Inferior parietal cortex (tissue), 1 donor: ENCODE results near the gene TRAP1.
"Not testable (repeated sequence)": the region's sequence is repeated elsewhere in the genome, so short reads cannot be mapped to it uniquely, and the experiment has no call there.

Experiments used
- DNase-seq: peaks from one replicate; pipeline ENCODE4 v3.0.0-alpha.2; 2016; ENCODE audit errors: extremely low spot score

TRAP1 gene

DNA sequence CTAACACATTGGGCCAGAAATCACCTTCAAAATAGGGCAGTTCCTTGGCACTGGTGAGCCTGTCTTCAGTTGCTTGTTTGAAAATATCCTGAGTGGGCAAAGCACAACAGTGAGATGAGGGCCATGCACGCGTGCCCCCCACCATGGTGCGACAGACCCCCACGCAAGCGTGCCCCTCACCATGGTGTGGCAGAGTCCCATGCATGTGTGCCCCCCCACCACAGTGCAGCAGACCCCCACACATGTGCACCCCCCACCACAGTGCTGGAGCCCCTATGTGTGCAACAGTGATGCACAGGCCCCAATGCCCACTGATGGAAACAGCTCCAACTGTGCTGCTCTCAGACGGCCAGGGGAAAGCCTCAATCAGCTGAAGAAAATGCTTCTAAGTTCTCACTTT lies 18.8 kb upstream of the TRAP1 start:
- no peak for DNase-seq

DNA sequence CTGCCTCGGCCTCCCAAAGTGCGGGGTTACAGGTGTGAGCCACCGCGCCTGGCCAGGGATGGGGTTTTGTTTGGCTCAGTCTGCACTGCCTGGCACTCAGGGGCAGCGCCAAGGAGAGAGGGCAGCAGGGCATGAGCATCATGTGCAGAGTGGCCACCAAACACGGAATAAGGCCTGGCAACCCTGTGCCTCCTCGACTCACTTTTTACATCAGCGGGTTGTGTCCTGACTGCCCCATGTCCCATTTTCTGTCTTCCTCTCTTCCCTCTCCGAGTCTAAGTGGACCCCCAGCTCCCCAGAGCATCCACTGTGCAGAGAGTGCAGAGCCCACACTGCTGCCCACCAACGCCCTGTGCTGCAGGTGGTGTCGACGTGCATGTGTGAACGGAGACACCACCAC lies 18.2 kb upstream of the TRAP1 start:
- no peak for DNase-seq

DNA sequence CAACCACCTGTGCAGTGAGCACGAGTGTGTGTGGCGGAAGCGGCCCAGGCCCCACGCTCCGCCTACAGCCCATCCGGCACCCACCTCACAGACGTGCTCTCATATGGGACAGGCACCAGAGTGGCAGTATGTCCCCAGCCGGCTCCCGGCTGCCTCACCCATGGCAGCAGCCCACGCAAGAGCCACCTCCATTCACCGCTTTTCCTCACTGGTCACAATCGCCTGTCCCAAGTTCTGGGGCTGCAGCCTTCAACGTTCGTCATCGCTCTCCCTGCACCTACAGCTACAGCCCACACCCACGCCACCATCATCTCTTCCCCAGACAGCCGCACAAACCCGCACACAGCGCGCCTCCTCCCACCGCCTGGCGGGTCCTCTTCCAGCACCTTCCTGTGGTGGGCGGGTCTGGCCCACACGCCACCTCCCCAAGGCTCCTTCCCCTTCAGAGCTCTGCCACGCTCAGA lies 17.5 kb upstream of the TRAP1 start:
- no peak for DNase-seq

DNA sequence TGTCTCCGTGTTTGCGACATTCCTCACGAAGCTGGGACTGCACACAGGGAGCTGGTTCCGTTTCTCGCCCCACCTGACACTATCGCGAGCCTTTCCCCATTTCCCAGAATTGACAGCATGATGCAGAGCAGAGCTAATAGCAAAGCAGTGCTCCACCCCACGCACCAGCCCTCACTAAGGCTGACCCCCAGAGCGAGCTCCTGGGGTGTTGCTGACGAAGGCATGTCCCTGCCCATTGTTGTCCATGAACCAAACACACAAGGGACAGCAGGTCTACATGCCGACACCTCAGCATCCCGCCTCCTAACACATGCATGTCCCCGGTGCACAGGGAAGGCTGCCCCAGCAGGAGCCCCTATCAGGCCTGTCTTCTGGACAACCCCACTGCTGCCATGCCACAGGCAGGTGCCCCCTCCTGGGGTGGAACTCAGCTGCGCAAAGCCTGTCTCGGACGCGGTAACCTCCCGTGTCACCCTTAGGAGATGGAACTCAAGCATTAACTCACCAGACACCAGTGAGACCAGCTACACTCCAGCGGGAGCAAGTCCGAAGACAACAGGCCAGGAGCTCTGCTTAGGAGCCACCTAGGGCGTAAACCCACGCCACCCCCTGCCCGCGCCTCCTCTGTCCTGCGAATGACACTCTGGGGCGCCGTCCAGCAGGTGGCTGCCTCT lies 16.9 kb upstream of the TRAP1 start:
- DNase-seq = no peak

DNA sequence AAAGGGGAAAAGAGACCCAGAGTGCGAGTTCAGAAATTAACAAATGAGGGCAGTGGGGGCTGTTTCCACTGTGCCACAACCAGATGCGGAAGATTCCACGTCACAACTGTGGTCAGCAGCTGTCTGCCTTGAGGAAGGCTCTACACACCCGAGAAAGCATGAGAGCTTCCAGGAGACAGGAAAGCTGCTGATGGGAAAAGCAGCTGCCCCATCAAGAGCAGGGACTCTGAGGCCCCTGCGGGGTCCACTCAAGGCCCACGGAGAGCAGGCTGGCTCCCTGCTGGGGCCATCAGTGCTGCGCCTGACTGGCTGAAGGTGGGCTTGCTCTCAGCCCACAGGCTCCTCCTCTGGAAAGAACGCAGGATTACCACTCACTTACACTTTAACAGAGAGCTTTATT lies 14.8 kb upstream of the TRAP1 start:
- no peak for DNase-seq

DNA sequence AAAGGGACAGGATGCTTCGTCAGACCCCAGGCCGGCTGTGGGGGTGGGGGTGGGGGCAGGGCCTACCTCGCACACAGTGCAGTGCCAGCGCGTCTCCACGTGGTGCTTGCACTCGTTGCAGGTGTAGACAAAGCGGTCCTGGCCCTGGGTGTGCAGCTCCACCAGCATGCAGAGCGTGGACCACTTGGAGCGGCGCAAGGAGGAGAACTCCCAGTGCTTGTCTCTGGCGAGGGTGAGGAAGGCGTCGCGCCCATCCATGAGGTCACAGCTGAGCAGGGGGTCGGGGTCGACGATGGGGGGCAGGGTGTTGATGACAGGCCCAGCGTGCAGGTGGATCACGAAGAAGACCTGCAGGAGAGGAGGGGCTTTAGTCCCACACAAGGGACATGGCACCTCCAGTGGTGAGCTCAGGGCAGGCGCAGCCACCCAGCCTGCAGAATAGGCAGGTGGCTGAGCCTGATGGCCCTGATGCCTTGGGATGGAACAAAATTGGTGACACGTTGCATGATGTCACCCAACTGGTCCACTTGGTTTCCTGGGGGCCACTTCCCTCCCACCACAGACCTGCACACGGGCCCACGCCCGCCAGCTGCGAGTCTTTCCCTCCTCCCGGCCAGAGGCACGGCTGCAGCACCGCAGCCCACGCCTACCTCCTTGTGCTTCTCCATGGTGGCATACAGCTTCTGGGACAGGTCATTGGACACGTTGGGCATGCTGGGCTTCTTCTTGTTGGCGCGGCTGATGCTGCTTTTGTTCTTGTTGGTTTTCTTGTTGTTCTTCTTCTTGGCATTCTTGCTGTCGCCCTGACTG lies 14.0 kb upstream of the TRAP1 start:
- no peak for DNase-seq

DNA sequence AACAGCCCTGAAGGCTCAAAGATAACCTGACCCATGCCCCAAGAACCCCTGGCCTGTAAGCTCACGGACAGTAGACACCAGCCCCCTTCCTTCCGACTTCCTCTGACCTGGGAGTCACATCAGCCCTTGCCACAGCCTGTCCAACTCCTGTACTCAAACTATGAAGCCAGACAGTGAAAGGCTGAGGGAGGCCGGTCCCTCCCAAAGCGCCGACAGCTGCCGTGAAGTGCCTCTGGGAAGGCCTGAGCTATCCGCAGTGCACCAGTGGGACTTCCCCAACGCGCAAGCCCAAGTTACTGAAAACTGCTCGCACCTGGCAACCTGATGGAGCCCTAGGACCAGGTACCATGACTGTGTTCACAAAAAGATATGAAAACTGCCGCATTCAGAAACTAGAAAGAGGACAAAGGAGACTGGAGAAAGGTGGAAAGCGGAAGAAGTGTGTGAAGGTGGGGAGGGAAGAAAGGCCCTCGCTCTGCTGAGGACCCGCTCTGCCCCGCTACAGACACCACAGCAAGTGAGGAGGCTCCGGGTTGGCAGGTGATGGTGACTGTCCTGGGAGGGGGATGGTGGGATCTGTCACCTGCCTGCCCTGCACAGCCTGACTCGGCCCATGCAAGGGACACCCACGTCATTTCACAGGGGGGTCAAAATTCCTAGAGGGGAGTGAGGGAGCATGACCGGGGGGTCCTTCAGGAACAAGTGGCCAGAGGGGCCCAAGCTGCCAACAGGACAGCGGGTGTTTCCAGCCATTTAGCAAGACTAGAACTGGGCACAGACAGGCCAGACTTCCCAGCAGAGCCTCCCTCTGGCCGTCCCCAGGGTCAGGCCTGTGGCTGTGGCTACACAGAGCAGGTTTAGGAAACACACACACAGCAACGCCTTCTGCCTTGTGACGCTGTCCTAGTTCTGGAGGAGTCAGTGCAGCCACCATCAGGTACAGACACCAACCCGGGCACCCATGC lies 13.1 kb upstream of the TRAP1 start:
- no peak for DNase-seq

DNA sequence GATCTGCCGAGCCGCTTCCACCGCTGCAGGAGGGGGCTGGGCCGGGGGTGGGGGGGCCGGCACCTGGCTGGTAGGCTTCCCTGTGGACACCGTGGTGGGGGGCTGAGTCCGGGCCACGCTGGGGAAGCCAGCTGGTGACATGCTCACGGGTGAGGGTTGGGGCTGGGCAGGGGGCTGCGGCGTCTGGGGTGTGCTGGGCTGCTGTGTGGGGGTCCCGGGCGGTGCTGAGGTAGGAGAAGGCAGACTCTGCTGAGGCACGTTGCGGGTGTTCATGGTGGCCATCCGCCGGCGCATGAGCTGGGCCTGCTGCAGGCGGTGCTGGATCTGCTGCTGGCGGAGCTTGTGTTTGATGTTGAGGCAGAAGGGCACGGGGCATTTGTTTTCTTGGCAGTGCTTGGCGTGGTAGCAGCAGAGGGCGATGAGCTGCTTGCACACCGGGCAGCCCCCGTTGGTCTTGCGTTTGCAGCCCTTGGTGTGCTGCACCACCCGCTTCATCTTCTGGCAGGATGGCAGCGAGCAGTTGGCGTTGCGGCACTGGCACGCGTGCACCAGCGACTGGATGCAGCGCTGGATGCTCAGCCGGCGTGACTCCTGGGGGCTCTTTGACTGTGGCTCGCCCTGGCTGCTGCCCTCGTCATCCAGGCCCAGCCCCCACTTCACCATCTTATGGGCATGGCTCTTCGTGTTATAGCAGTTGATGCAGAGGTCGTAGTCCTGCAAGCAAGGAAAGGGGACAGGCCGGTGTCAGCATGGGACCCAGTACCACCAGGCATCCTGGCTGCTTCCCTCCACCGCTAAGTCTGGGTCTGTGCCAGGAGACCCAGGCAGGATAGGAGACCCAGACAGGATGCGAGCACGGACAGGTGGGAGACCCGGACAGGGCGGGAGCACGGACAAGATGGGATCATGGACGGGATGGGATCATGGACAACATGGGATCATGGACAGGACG lies 12.1 kb upstream of the TRAP1 start:
- DNase-seq = no peak

DNA sequence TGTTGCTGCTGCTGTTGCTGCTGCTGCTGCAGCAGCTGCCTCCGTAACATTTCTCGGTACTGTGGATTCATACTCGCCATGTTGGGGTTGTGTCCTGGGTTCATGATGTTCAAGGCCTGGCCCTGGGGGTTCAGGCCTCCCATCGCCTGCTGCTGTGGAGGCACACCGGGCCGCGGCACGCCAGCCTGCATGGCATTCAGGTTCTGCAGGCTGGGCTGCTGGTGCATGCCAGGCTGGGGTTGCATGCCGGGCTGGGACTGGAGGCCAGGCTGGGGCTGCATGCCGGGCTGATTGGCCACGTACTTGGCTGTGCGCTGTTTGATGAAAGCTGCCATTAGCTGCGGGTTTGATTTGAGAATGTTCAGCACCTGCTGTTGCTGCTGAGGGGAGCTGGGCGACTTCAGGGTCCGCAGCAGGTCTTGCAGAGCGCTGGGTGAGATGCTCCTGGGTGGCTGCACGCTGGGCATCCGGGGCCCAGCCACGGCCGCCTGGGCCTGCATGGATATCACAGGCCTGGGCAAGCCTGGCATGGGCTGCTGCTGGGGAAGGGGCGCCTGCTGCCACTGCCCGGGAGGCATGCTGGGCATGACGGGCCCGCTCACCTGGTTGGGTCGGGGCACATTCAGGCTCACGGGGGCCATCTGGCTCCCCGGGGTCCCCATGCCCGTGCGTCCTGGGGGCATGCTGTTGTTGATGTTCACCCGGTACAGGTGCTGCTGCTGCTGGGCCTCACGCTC lies 11.3 kb upstream of the TRAP1 start:
- DNase-seq = no peak

DNA sequence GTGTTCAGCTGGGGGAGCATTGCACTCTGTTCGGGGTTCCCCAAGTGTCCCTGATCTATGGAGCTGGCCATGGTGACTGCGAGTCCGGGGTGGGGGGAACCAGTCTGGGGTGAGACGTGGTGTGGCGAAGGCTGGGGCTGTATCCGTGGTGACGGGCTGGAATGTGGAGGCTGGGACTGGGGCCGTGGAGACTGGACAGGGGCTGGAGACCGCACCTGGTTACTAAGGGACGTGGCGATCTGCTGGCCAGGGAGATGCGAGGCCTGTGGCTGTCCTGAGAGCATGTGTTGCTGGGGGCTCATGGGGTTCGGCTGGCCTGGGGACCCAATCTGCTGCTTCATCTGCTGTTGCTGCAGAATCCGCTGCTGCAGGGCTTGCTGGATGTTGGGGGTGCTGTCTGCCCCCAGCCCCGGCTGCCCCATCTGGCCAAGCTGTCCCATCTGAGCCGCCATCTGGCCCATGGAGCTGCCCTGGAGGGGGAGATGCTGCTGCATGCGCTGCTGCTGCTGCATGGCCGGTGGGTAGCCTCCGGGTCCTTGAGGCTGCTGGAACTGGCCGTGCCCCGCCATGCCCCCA lies 10.6 kb upstream of the TRAP1 start:
- DNase-seq = no peak

DNA sequence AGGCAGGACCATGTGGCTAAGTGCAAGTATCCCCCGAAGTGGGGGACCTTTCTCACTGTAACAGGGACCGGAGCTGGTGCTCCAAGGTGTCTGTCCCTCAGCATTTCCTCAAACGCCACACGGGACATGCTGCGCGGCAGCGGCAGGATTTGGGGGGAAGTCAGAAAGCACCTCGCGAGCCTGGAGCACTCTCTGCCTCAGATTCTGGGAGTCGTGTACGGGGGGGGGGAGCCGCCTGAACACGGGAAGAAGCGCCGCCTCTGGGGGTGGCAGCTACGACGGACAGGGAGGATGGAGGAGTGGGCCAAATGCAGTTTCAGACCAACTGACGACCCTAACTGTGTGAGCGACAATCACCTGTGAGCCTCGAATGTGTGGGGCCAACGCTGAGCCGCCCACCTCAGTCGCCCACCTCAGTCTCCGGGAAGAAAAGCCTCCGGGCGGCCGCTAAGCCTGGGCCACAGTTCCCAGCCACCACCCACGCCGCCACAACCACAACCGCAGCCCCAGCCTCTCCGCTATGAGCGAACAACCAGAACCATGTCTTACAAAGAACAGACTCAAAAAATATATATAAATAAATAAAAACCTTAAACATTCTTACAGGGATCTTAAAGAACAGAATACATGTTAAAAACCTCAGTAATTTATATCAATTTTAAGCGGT lies 8.8 kb upstream of the TRAP1 start:
- no peak for DNase-seq

DNA sequence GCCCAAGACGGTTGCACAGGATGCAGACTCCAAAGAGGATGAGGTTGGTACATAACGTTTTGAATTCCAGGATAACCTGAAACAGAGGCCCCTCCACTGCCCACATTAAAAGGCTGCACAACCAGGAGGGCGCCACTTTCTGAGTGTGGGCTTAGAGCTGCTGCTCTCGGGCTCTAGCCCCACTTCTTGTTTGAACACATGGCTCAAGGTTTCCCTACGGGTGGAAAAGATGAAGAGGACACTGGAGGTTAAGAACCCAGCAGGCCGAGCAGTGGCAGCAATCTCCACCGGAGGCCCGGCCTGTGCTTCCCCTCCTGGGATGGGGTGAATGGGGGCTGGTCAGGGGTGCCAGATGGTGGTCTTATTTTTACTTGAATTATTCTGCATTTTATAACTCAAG lies 8.0 kb upstream of the TRAP1 start:
- no peak for DNase-seq

DNA sequence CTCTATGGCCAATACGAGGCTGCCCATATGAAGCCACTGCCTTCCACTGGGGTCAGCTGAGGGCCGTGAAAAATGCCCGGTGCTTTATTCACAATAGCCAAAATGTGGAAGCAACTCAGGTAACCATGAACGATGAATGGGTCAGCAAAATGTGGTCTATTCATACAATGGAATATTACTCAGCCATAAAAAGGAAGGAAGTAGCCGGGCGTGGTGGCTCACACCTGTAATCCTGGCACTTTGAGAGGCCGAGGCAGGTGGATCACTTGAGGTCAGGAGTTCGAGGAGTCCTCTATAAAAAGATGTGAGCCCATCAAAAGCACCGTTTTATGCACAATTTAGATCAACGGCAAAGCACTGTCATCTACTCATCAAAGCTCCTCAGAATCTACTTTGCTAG lies 5.2 kb upstream of the TRAP1 start:
- no peak for DNase-seq

DNA sequence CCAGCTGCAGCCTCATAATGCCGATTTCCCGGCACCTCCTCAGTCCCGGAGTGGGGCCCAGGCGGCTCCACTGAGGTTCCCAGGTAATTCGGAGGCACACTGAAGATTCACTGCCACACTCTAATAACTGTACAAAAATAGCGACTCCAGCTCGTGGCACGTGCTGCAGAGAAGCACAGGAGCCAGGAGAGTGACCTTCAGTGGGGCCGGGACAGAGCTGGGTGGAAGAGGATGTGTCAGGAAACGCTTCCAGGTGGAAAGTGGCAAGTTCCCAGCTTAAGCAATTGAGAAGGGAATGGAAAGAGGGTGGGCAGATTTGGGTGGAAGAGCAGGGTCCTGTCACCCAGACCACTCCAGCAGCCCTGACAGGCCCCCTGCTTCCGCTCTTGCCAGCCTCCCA lies 3.1 kb upstream of the TRAP1 start:
- no peak for DNase-seq

DNA sequence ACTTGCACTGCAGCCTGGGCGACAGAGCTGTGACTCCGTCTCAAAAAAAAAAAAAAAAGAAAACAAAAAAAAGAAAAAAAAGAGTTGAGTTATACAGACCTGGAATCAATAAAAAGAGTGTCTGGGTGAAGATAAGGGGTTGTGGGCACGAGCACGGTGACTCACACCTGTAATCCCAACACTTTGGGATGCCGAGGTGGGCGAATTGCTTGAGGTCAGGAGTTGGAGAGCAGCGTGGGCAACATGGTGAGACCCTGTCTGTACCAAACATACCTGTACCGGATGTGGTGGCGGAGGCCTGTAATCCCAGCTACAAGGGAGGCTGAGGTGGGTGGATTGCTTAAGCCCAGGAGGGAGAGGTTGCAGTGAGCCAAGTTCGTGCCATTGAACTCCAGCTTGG lies 1.3 kb upstream of the TRAP1 start:
- DNase-seq = no peak

DNA sequence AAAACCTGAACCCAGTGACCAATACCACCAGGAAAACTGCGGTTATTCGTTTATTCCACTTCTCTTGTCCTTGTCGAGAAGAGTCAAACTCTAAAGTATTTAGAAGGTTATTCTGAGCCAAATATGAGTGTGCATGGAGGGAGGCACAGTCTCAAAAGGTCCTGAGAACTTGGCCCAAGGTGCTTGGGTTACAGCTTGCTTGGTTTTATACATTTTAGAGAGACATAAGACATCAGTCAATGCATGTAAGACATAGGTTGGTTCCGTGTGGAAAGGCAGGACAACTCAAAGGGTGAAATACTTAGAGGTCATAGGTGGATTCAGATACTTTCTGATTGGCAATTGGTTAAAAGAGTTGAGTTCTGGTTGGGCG lies 681 bp upstream of the TRAP1 start:
- DNase-seq = no peak

DNA sequence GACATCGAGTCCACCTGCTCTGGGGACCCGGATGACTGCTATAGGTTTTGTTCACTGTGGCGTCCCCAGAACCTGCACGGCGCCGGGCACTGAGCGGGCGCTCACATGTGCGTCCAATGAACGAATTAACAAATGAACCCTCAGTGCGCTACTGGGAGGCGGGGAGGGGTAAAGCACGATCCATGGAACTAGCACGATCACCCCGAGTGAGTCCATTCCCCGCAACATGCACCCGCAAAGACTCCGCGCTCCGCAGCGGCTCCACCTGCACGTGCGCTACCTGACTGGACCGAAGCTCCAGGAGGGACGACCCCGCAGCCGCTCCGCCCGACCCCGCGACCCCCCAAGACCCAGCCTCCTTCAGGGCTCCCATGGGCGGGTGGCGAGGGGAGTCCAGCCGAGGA lies 491 bp downstream of the TRAP1 start:
- no peak for DNase-seq

DNA sequence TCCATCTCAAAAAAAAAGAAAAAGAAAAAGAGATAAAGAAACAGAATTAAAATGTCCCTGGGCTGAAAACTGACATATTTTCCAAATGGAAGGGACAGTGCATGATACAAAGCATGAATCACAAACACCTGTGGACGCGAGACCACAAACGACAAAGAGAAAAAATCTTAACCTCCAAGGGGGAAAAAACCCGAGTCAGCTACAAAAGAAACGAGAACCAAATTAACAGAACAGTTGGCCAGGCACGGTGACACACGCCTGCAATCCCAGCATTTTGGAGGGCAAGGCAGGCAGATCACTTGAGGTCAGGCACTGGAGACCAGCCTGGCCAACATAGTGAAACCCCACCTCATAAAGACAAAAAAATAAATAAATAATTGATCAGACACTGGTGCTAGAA lies 1.9 kb downstream of the TRAP1 start:
- no peak for DNase-seq

DNA sequence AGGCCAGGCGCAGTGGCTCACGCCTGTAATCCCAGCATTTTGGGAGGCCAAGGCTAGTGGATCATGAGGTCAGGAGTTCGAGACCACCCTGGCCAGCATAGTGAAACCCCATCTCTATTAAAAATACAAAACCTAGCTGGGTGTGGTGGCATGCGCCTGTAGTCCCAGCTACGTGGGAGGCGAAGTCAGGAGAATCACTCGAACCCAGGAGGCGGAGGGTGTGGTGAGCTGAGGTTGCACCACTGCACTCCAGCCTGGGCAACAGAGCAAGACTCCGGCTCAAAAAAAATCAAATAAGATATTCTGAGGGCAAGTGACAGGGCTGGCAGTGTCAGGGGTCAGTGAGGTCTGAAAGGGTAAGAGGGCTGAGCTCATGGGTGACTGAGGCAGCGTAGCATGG lies 2.9 kb downstream of the TRAP1 start:
- not testable (repeated sequence) for DNase-seq
